ENCODE data around the gene SLC34A3.
"Not testable (repeated sequence)": the region's sequence is repeated elsewhere in the genome, so short reads cannot be mapped to it uniquely, and the experiment has no call there.

Gene SLC34A3

DNA sequence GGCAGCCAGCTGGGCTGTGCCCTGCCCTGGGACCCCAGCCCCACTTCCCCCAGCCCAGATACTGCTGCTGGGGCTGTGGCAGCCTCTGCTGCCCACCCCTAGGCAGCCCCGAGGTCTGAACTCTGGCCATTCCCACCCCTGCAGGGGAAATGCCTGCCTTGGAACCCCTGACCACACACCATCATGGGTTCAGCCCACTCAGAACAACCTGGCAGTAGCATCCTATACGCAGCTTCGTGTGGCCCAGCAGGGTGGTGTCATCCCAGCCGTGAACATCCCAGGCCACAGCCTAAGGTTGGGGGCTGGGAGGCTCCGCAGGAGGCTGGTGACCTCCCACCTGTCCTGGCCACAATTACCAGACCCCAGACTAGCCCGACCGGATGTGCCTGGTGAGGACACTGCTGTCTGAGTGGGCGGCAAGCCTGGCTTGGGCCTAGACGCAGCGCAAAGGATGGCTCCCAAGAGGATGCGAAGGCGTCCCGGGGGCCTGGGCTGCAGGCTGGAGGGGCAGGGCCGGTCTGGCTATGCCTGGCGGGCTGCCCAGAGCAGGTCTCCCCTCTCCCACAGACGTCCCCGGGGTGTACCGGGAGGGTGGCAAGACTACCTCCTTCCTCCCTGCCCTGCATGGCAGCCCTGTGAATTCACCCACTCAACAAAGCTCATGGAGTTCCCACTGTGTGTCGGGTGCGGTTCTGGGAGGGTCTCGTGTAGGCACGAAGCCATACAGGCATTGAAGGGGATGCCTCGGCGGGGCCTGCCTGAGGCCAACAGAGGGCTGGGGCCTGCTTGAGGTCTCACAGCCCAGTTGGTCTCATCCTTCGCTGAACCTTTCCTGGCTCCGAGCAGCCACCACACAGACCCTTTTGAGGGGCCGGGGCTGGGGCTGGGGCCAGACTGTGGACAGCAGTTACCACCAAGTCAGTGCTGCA lies 1.5 kb upstream of the SLC34A3 start:
- no peak for DNase-seq (ENCODE audit: low read depth in 2 of 2)

DNA sequence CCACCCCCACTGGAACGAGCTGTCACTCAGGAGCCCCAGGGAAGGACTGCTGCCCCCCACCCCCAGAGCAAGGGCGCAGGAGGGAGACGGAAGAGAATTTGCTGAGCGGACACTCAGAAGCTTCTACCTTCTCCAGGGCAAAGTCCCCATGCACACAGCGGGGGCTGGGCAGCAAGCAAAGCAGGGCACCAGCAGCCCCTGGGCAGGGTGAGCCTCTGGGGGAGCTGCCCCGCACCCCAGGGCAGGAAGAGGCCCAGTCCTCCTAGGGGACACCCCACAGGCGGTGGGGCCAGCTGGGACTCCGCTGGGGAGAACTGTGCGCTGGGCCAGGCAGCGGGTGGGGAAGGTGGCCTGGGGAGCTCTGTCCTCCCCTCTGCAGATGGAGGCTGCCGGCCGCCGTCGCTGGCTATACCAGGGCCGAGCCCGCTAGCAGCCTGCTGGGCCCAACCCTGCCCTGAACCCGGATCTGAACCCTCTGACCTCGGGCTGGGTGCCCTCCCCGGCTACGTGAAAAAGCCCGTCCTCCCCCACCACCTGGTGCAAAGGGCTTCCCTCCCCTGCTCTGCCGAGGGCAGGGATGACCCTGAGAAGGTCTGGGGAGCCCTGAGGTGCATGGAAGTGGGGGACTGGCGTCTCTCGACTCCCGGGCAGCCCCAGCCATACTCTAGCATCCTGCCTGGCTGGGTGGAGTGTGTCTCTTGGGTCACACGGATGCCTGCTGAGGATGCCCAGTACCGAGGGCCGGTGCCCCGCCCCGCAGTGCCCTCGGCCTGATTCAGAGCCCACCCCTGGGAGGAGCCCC lies 597 bp upstream of the SLC34A3 start:
- DNase-seq (ENCODE audit: low read depth in 2 of 2), result no peak

DNA sequence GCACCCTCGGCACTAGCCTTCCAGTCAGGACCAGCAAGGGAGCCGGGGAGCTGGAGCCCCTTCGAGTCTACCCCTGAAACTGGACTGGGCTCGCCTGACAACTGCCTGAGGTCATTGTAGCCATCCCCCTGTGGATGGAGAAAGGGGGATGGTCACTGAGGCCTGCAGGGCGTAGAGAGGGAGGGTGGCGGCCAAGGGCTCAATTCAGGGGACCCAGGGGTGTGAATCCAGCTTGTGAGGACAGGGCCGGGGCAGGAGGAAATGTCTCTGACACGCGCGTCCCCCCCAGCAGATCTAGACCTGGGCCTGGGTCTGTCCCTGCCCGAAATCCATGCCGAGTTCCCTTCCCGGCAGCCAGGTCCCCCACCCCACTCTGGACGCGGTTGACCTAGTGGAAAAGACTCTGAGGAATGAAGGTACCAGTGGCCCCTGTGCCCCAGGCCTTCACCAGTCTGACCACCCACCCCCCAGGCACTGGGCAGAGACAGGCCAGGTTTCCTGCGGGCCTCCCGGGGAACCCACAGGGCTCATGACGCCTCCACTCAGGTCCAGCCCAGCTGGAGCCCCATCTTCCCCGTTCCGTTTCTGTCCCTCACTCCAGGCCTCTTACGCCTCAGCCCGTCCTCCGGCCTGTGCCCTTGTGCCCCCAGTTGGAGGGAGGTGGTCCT lies 805 bp downstream of the SLC34A3 start:
- no peak for DNase-seq (ENCODE audit: low read depth in 2 of 2)

DNA sequence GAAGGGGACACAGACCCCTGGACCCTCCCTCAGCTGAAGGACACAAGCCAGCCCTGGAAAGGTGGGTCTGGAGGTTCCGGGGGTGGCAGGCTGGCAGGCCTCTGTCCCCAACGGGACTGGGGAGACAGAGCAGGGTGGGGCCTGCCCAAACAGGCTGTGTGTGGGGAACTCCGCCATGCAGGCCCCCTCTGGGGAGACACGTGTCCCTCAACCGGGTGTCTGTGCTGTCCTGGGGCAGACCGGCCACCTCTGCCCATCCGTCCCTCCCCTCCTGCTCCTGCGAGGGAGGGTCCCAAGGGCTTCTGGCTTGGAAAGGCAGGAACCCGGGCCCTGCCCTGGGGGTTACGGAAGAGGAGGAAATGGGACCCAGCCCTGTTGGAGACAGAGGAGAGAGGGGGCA lies 1.4 kb downstream of the SLC34A3 start:
- DNase-seq (ENCODE audit: low read depth in 2 of 2), result no peak

DNA sequence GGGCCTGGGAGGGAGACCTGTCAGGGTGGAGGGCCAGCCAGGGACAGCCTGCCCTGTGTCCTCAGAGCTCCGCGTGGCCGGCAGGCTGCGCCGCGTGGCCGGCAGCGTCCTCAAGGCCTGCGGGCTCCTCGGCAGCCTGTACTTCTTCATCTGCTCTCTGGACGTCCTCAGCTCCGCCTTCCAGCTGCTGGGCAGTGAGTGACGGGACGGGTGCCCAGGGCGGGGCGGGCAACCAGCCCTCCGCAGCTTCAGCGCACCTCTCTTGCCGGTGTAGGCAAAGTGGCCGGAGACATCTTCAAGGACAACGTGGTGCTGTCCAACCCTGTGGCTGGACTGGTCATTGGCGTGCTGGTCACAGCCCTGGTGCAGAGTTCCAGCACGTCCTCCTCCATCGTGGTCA lies 1.8 kb downstream of the SLC34A3 start:
- DNase-seq (ENCODE audit: low read depth in 2 of 2), result no peak

DNA sequence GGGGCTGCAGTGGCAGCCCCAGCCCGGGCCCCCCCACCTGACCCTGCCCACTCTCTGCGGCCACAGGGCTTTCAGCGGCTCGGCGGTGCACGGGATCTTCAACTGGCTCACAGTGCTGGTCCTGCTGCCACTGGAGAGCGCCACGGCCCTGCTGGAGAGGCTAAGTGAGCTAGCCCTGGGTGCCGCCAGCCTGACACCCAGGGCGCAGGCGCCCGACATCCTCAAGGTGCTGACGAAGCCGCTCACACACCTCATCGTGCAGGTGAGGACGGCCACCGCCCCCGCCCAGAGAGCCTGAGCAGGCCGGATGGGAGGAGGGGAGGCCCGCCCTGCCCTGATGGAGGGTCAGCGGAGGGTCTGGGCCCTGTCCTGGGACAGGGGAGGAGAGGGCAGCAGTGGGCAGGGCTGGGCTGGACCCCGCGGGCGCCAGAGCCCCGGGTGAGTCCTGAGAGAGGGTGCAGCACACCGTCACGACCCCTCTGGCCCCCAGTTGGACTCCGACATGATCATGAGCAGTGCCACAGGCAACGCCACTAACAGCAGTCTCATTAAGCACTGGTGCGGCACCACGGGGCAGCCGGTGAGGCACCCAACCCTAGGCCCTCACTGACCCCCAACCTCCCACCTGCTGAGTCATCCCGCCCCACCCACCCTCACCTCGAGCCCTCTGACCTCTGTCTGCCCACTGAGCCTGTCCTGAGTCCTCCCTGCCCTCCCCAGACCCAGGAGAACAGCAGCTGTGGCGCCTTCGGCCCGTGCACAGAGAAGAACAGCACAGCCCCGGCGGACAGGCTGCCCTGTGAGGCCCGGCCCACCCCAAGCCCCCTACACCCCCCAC lies 2.7 kb downstream of the SLC34A3 start:
- DNase-seq (ENCODE audit: low read depth in 2 of 2), result no peak

DNA sequence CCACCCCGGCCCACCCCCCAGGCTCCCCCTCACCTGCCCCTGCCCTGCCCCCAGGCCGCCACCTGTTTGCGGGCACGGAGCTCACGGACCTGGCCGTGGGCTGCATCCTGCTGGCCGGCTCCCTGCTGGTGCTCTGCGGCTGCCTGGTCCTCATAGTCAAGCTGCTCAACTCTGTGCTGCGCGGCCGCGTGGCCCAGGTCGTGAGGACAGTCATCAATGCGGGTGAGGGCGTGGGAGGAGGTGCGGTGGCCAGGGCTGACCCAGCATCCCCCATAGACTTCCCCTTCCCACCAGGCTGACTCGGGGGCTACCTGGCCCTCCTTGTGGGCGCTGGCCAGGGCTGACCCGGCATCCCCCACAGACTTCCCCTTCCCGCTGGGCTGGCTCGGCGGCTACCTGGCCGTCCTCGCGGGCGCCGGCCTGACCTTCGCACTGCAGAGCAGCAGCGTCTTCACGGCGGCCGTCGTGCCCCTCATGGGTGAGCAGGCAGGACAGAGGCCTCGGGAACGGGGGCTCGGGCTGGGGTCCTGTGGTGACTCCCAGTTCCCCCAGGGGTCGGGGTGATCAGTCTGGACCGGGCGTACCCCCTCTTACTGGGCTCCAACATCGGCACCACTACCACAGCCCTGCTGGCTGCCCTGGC lies 3.5 kb downstream of the SLC34A3 start:
- DNase-seq (ENCODE audit: low read depth in 2 of 2), result no peak

DNA sequence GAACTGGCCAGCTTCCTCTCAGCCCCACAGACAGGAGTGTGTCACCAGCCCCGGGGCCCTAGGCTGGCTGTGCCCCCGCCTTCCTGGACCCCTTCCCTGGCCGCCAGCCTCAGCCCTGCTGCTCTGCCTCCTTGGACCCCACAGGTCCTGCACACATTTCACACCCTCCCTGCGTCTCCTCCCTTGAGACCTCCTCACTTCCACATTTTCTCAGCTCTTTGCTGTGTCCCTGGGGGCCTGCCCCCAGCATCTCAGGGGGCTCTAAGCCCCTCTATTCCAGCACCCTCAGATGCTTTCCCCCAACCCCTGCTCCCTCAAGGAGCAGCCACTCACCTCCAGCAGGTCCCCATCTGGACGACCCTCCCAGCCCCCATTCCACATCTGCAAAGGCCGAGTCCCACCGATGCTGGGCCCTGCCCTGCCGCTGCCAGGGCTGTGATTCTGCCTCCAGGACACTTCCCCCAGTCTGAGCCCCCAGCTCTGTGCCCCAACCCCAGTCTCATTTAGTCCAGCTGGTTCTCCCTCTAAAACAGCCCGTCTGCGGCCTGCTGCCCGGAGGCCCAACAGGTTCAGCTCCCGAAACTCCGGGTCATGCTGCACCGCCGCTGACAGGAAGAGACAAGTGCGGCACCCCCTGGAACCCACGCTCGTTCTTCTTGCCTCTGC lies 4.2 kb downstream of the SLC34A3 start:
- DNase-seq (ENCODE audit: low read depth in 2 of 2), result no peak

DNA sequence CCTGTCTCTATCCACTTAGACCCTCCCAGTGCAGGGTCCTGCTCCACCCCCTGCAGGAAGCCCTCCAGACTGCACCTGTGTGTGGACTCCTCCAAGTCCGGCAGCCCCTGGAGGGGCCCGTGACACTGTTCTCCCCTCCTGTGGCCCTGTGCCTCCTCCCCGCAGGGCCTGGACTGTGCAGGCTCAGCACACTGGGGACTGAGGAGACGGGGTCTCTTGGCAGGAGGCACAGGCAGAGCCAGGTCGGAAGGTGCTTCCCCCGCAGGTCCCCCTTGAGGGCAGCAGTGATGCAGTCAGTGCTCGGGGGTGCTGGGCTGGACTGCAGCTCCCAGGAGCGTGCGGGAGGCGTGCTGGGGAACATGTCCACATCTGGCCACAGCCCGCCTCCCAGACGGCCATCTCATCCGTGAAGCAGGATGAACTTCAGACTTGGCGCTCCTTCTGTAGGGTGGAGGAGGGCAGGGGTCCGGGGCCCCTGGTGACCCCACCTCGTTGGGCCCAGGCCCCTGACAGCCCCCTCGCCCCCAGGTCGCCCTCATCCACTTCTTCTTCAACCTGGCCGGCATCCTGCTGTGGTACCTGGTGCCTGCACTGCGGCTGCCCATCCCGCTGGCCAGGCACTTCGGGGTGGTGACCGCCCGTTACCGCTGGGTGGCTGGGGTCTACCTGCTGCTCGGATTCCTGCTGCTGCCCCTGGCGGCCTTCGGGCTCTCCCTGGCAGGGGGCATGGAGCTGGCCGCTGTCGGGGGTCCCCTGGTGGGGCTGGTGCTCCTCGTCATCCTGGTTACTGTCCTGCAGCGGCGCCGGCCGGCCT lies 4.9 kb downstream of the SLC34A3 start:
- no peak for DNase-seq (ENCODE audit: low read depth in 2 of 2)

DNA sequence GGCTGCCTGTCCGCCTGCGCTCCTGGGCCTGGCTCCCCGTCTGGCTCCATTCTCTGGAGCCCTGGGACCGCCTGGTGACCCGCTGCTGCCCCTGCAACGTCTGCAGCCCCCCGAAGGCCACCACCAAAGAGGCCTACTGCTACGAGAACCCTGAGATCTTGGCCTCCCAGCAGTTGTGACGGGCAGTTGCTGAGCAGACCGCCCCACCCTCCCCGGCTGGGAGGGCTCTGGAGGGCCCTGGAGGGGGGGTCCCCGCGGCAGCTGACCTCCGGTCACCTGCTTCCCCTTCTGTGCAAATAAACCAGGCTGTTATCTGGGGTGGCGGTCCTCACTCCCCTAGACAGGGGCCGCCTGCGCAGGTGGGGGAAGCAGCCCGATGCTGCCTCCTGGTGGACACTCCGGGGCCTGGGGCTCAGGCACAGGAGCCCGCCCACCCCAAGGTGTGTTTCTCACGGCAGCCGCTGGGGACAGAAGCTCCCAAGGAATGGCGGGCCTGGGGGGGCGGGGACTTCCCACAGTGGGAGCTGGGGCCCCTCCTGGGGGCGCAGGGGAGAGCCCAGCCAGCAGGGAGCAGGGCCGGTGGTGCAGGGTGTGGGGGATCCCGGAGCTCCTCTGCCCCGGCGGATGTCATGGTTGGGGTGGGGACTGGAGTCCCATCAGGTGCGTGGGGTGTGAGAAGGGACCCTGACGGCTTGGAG lies 5.7 kb downstream of the SLC34A3 start:
- peak; percentile 82 to 86 for DNase-seq (ENCODE audit: low read depth in 2 of 2)

DNA sequence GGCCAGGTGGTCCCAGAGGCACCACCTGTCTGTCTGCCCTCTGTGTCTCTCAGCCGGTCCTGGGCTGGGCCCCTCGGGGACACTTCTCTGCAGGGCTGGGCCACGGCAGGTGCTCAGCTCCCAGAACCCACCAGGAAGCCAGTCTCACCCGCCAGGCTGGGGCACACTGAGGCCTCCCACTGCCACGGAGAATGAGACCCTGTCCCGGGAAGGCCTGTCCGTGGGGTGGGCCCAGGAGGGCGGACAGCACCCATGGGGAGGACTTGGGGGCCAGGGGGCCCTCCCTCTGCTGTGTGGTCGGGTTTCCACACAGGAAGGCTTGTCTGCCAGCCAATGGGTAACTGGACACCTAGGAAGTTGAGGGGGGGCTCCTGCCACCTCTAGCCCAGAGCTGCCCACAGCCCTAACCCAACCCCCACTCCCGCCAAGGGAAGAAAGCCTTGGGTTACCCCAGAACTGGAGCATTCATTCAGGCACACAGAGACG lies 6.3 kb downstream of the SLC34A3 start:
- DNase-seq (ENCODE audit: low read depth in 2 of 2), result no peak

DNA sequence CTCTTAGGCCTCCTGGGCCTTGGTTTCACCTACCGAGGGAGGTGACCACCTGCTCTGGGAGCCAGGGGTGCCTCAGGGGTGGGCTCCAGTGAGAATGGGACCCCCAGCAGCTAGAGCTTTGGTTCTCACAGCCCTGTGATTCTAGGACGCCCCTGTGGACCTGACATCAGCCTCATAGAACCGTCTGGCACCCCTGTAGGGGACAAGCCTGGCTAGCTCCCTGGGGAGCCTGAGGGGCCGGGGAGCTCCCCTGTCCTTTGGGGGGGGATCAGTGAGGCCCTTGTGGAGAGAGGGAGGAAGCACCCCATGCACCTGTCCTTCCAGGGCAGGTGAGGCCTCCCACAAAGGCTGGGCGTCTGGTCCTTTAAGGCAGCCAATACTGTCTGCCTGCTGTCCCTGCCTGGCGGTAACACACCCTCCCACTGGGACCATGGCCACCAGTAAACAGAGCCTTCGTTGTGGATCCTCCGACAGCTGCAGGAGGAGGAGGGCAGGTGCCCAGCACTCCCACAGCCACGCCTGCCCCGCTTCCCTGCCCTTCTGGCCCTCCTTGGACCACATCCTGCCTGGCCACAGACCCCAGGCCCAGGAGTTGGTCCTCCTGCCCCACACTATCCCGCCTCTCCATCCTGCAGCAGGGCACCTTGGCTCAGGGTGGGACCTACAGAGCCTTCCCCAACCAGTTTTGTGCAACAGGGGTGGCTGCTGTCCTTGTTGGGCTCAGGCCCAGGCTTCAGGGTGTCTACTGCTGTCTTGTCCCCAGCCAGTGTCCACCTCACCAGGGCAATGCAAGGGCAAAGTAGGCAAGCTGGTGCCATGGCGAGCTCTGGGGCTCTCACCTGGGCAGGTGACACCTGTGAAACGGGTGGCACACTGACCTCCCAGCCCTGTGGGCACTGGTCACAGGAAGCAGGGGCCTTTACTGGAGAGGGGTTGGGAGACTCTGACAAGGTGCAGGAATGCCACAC lies 7.3 kb downstream of the SLC34A3 start:
- DNase-seq (ENCODE audit: low read depth in 2 of 2), result no peak

DNA sequence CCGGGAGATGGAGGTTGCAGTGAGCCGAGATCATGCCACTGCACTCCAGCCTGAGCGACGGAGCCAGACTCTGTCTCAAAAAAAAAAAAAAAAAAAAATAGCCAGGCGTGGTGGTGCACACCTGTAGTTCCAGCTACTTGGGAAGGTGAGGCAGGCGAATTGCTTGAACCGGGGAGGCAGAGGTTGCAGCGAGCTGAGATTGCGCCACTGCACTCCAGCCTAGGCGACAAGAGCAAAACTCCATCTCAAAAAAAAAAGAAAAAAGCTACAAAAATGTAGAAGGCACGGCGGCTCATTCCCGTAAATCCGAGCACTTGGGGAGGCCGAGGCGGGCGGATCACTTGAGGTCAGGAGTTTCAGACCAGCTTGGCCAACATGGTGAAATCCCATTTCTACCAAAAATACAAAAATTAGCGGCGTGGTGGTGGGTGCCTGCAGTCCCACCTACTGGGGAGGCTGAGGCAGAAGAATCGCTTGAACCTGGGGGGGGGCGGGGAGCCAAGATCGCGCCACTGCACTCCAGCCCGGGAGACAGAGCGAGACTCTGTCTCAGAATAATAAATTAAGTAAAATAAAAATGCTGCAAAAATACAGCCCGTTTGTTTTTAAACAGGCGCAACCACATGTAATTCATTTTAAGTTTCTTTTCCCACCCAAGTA lies 9.0 kb downstream of the SLC34A3 start:
- DNase-seq (ENCODE audit: low read depth in 2 of 2), result not testable (repeated sequence)

DNA sequence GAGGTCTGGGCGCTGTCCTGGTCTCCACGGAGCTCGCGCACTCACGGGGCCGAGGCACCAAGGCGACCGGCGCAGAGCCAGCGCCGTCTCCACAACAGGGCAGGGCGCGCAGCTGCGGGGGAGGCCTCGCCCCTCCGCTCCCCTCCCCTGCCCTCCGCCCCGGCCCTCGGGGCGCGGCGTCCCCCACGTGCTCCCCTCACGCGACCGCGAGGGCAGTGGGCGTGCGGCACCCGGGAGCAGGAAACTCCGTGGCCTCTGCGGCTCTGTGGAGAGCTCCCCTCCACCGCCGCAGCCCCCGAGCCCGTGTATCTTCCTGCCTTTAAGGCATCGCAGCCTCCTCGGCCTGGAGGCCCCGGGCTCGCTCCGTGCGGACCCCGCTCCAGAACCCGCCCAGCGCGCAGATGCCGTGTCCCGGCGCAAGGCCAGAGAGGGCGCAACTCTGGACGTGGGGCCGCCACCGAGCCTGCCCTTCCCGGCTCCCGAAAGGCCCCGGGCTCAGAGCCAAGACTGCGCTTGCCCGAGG lies 9.7 kb downstream of the SLC34A3 start:
- DNase-seq (ENCODE audit: low read depth in 2 of 2), result peak; percentile 61 to 65

DNA sequence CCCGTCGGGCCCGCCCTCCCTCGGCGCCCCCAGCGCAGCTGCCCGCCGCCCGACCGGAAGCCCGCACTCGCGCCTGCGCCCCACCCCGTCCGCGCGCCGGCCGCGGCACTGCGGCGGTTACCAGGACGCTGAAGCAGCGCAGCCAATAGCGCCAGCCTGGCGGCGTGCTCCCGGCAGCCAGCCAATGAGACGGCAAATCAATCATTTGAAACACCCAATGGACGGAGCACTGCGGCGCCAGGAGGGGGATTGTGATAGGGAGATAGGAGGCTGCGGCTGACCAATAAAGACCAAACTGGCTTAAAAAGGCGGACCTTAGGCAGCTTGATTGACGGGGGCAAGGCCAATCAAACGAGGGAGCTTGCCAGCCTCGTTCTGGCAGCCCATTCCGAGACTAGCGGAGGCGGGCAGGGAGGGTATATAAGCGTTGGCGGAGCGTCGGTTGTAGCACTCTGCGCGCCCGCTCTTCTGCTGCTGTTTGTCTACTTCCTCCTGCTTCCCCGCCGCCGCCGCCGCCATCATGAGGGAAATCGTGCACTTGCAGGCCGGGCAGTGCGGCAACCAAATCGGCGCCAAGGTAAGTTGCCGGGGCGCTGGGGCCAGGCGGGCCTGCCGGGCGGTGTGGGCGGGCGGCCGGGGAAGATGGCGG lies 10.3 kb downstream of the SLC34A3 start, which contains the start of gene TUBB4B:
Gene TUBB4B (plus strand): TSS at position 447 of the 649 bp plus-strand sequence. CDS start 74 bp downstream, at position 521.
- DNase-seq (ENCODE audit: low read depth in 2 of 2), result peak; percentile 97 to 98
